Spinal cord (tissue), 10 donors: ENCODE results near the gene ARHGAP21. TPM values are rescaled to one million over a fixed set of nuclear protein-coding genes. Genes with fewer than 3 reads are reported as not detected.
A peak's percentile ranks its signal among the peaks of the same experiment; 100 is the strongest.
"Not testable (repeated sequence)": the region's sequence is repeated elsewhere in the genome, so short reads cannot be mapped to it uniquely, and the experiment has no call there.

Experiments
- DNase-seq, 6 donors: peaks; one replicate each; pipeline versions ENCODE4 v3.0.0 to v3.0.0-alpha.2; 2013 to 2015; ENCODE audit warnings: low spot score in 6 of 6, low read depth in 4 of 6
- H3K27ac ChIP-seq: one replicate; pipeline ENCODE4 v1.5.1; 2013; ENCODE audit warnings: low read depth, low read length, control low read depth
- H3K27me3 ChIP-seq: one replicate; pipeline ENCODE4 v1.6.1; 2013; ENCODE audit warnings: low read length; ENCODE audit not compliant: control insufficient read depth, insufficient read depth
- H3K36me3 ChIP-seq: one replicate; pipeline ENCODE4 v1.6.1; 2013; ENCODE audit warnings: low read length; ENCODE audit not compliant: control insufficient read depth, insufficient read depth
- H3K4me1 ChIP-seq: one replicate; pipeline ENCODE4 v1.6.1; 2013; ENCODE audit warnings: low read length; ENCODE audit not compliant: control insufficient read depth, insufficient read depth
- H3K4me3 ChIP-seq: one replicate; pipeline ENCODE4 v1.5.1; 2013; ENCODE audit warnings: low read depth, low read length, control low read depth
- H3K9me3 ChIP-seq: one replicate; pipeline ENCODE4 v1.6.1; 2013; ENCODE audit warnings: low read length; ENCODE audit not compliant: control insufficient read depth, insufficient read depth
- WGBS: methylation state at CpG from one replicate; pipeline ENCODE4 v1.1.5; 2013; ENCODE audit warnings: missing lambda C conversion rate; ENCODE audit not compliant: insufficient coverage; 5-methylcytosine and 5-hydroxymethylcytosine counted together
- polyA plus RNA-seq, 2 donors: library from polyadenylated mRNA; unstranded; fragments of 120-200 nt; gene quantifications; one replicate each; pipeline ENCODE4 v1.2.1, GENCODE V29; 2013; ENCODE audit not compliant: insufficient read length in 2 of 2
- total RNA-seq, 2 donors: library from RNA; depleted of rRNA in 1 of 2; stranded (reverse); fragments of 120-200 nt in 1 of 2; fragments of >200 nt in 1 of 2; gene quantifications; one replicate each; pipeline versions ENCODE4 v1.2.3 to v1.2.4, GENCODE V29; 2013 to 2014
- donor health status: healthy.

Gene ARHGAP21
- total and polyA plus RNA-seq, 4 donors = 134 to 161 (median 147) TPM

DNA sequence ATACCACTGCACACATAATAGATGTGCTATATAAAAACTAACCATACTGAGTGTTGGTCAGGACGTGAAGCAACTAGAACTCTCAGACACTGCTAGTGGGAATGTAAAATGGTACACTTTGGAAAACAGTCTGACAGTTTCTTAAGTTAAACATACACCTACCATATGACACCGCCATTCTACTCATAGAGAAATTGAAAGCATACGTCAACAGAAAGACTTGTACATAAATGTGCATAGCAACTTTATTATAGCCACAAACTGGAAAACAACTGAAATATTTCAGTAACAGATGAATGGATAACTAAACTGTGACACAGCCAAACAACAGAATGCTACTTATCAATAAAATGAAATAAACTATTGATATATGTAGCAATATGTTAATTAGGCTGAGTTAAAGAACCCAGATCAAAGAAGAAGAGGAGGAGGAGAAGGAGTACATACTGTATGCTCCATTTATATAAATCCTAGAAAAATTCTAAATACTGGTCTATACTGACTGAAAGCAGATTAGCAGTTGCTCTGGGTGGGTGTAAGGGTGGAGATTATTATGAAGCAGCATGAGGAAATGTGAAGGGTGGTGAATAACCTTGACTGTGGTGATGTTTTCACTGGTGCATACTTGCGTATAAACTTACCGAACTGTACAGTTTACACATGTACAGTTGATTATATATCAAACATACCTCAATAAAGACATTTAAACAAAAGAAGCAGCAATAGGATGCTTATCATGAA is 48.6 kb downstream of the ARHGAP21 start:
- WGBS = no CpG with 5 or more reads among the region's 5 CpGs
- no peak overlapping the region for H3K4me3 ChIP-seq
- no peak for DNase-seq
- no peak overlapping the region for H3K27ac ChIP-seq
- no peaks in the 10 kb centered on the region for H3K27me3 ChIP-seq
- H3K36me3 ChIP-seq = no peaks in the 10 kb centered on the region
- H3K4me1 ChIP-seq = no peaks in the 10 kb centered on the region
- peaks cover 2% of the 10 kb centered on the region for H3K9me3 ChIP-seq

DNA sequence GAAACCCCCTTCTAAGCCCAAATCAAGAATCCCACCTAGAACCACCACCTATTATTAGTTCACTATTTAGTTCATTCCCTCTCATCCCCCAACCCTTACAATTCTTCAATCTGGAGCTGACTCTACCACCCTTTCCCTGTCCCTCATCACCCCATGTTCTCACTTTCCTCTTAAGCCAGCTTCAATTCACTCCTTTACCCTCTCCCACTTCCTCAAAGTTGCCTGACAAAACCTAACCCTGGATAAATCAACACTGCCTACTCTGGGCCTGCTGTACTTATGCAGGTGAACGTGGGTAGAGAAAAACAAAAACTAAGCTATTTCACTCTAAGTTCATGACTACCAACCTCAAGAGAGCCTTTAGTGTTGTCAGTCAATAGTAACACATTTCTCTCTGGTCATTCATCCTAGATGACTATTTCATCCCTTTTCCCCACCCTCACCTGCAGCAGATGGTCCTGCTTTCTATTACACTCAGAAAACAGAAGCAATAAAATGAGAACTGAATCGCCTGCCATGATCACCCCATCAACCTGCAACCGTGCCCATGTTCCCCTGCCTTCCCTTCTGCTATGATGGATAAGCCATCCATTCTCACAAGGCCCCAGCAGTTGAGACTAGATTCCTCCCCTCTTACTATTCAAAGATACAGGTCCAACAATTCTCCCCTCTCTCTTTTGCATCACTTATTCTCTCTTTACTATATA is 52.6 kb downstream of the ARHGAP21 start:
- Histone ChIP-seq H3K4me1 (no peaks in the 10 kb centered on the region), H3K9me3 (no peaks in the 10 kb centered on the region), H3K27ac (no peak overlapping the region), H3K27me3 (no peaks in the 10 kb centered on the region), H3K4me3 (no peak overlapping the region), H3K36me3 (peaks cover 3% of the 10 kb centered on the region)
- WGBS = 83% methylated on average over 3 of the region's 3 CpGs
- no peak for DNase-seq

DNA sequence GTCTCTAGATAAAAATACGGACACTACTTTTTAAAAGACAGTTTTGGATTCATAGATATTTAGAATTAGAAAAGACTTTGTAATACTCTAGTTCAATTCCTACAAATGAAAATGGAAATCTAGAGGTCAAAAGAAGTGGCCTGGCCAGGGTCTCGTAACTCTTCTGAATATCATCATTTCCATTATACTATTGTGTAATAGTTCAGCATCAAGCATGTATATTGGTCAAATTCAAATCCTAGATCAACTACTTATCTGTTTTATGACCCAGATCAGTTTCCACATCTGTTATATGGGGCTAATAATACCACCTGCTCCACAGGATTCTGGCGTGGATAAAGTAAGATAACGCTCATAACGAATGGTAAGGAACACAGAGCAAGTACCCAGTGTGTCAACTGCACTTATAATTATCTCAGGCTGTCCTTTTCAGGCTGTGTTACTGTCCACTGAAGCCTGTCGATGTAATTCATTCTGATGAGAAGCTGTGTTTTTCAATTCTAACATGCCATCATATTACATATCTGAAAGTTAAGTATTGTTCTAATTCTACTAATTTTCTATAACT is 54.3 kb downstream of the ARHGAP21 start:
- no peak for DNase-seq
- Histone ChIP-seq H3K27ac (no peak overlapping the region), H3K9me3 (no peaks in the 10 kb centered on the region), H3K4me3 (no peak overlapping the region), H3K27me3 (no peaks in the 10 kb centered on the region), H3K4me1 (no peaks in the 10 kb centered on the region), H3K36me3 (peaks cover 3% of the 10 kb centered on the region)
- no CpG with 5 or more reads among the region's 6 CpGs for WGBS

DNA sequence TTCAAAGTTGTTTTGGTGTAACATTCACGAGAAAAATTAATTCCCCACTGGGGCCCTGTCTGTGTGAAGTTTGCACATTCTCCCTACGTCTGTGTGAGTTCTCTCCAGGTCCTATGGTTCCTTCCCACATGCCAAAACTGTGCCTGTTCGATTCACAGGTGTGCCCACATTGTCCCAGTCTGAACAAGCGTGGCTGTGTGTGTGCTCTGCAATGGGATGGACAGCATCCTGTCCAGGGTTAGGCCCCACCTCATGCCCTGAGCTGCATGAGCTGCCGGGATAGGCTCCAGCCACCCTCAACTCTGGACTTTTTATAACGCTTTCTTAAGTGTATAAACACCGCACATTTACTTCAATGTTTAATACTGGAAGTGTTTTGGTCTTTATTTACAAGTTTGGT is 55.4 kb downstream of the ARHGAP21 start:
- Histone ChIP-seq H3K36me3 (peaks cover 8% of the 10 kb centered on the region), H3K27ac (no peak overlapping the region), H3K4me1 (no peaks in the 10 kb centered on the region), H3K9me3 (no peaks in the 10 kb centered on the region), H3K27me3 (no peaks in the 10 kb centered on the region), H3K4me3 (no peak overlapping the region)
- DNase-seq = no peak
- WGBS = 96% methylated on average over 4 of the region's 7 CpGs

DNA sequence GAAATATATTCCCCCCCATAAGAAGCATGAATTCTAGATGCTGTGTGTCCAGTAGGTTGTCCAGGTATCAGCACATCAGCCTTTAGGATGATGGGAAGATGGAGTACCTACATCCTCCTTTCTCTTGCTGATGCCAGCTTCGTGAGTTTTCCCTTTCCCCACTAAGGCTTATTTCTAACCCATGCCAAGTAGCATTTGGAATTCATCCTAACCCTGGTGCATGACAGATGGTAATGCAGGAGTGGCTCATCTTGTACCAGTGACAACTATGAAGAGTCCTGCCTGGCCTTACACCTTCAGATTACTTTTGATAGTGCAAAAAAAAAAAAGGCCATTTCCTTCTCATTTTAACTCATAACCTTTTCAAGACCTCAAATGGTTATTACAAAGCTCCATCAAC is 58.7 kb downstream of the ARHGAP21 start:
- no peaks in the 10 kb centered on the region for H3K9me3 ChIP-seq
- DNase-seq = peak in 2 of 6 donors; percentile 20 to 79
- H3K27me3 ChIP-seq = no peaks in the 10 kb centered on the region
- no peak overlapping the region for H3K27ac ChIP-seq
- H3K4me1 ChIP-seq = no peaks in the 10 kb centered on the region
- no CpG with 5 or more reads among the region's 1 CpG for WGBS
- H3K4me3 ChIP-seq = no peak overlapping the region
- peaks cover 8% of the 10 kb centered on the region for H3K36me3 ChIP-seq

DNA sequence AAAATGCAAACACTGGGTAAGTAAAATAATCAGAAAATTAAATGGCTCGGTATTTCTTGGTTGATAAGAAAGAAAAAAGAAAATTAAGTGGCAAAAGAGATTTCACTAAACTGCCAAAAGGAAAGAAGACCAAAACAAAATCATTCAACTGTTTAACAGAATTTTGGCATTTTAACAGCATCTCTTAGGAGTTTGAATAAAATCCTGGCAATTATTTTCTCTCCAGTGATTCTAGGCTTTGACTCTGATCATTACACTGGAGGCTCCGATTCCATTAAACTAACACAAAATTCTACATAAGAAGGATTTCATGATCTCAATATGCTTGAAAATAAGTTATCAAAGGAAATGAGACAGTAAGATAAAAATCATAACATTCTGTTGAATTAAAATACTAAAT is 62.3 kb downstream of the ARHGAP21 start:
- peaks cover 8% of the 10 kb centered on the region for H3K36me3 ChIP-seq
- no peaks in the 10 kb centered on the region for H3K27me3 ChIP-seq
- no peak overlapping the region for H3K4me3 ChIP-seq
- no peaks in the 10 kb centered on the region for H3K9me3 ChIP-seq
- no peak overlapping the region for H3K27ac ChIP-seq
- H3K4me1 ChIP-seq = no peaks in the 10 kb centered on the region
- peak in 3 of 6 donors; percentile 13 to 53 (median 17) for DNase-seq
- WGBS = no CpG with 5 or more reads among the region's 2 CpGs

DNA sequence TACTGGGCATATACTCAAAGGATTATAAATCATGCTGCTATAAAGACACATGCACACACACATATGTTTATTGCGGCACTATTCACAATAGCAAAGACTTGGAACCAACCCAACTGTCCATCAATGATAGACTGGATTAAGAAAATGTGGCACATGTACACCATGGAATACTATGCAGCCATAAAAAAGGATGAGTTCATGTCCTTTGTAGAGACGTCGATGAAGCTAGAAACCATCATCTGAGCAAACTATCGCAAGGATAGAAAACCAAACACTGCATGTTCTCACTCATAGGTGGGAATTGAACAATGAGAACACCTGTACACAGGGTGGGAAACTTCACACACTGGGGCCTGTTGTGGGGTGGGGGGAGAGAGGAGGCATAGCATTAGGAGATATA is 65.4 kb downstream of the ARHGAP21 start:
- WGBS = no CpG with 5 or more reads among the region's 4 CpGs
- not testable (repeated sequence) for H3K36me3 ChIP-seq, H3K27ac ChIP-seq, H3K9me3 ChIP-seq, DNase-seq, H3K27me3 ChIP-seq, H3K4me1 ChIP-seq, H3K4me3 ChIP-seq

DNA sequence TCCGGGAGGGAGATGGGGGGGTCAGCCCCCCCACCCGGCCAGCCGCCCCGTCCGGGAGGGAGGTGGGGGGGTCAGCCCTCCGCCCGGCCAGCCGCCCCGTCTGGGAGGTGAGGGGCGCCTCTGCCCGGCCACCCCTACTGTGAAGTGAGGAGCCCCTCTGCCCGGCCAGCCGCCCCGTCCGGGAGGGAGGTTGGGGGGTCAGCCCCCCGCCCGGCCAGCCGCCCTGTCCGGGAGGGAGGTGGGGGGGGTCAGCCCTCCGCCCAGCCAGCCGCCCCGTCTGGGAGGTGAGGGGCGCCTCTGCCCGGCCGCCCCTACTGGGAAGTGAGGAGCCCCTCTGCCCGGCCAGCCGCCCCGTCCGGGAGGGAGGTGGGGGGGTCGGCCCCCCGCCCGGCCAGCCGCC is 67.4 kb downstream of the ARHGAP21 start:
- not testable (repeated sequence) for H3K4me3 ChIP-seq, DNase-seq, H3K27ac ChIP-seq, H3K27me3 ChIP-seq, H3K4me1 ChIP-seq, H3K36me3 ChIP-seq, H3K9me3 ChIP-seq
- WGBS = no CpG with 5 or more reads among the region's 33 CpGs

DNA sequence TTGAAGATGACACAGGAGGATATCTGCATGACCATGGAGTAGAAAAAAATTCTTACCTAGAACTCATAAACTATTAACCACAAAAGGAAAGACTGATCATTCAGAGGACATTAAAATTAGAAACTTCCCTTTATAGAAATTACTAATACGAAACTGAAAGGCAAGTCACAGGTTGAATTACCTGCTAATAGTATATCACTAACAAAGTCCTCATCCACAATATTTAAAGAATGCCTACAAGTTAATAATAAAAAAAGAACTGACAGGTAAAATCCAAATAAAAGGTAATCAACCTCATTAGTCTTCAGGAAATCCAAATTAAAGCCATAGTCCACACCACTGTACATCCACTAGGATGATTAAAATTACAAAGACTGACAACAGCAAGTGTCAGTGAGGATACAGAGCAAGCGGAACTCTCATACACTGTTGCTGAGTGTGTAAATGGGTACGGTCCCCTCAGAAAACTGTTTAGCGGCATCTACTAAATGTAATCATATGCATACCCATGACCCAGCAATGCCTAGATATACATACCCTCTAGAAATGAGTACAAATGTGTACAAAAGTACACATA is 71.2 kb downstream of the ARHGAP21 start:
- Histone ChIP-seq H3K4me1 (no peaks in the 10 kb centered on the region), H3K4me3 (no peak overlapping the region), H3K27me3 (no peaks in the 10 kb centered on the region), H3K27ac (no peak overlapping the region), H3K36me3 (no peaks in the 10 kb centered on the region), H3K9me3 (no peaks in the 10 kb centered on the region)
- no CpG with 5 or more reads among the region's 4 CpGs for WGBS
- DNase-seq = no peak
